ENCODE data around the gene ISY1.
"Not testable (repeated sequence)": the region's sequence is repeated elsewhere in the genome, so short reads cannot be mapped to it uniquely, and the experiment has no call there.

Gene ISY1

GRCh38 chr3:129184784-129185542, 24.1 kb upstream of the ISY1 start:
- H3K9me3 ChIP-seq (ENCODE audit: control insufficient read depth, insufficient read depth, low read depth, low read length); H3K27ac ChIP-seq (ENCODE audit: low read depth, low read length); H3K4me1 ChIP-seq (ENCODE audit: control insufficient read depth, insufficient read depth, low read length); H3K9ac ChIP-seq (ENCODE audit: low read length); H3K27me3 ChIP-seq (ENCODE audit: control insufficient read depth, insufficient read depth, low read length): not testable (repeated sequence)
- peak overlapping the region; percentile 98 for H3K4me3 ChIP-seq (ENCODE audit: low read depth, low read length)
- H3K36me3 ChIP-seq (ENCODE audit: control insufficient read depth, insufficient read depth, low read length): peaks cover 16% of the 10 kb centered on the region

GRCh38 chr3:129184396-129184657, 23.5 kb upstream of the ISY1 start:
- Histone ChIP-seq H3K27me3 (ENCODE audit: control insufficient read depth, insufficient read depth, low read length) (no peaks in the 10 kb centered on the region), H3K27ac (ENCODE audit: low read depth, low read length) (peak overlapping the region; percentile 99), H3K36me3 (ENCODE audit: control insufficient read depth, insufficient read depth, low read length) (peaks cover 19% of the 10 kb centered on the region), H3K9me3 (ENCODE audit: control insufficient read depth, insufficient read depth, low read depth, low read length) (no peaks in the 10 kb centered on the region), H3K9ac (ENCODE audit: low read length) (peak overlapping the region; percentile 100), H3K4me1 (ENCODE audit: control insufficient read depth, insufficient read depth, low read length) (no peaks in the 10 kb centered on the region), H3K4me3 (ENCODE audit: low read depth, low read length) (peak overlapping the region; percentile 98)

GRCh38 chr3:129183569-129184395, 22.9 kb upstream of the ISY1 start, which contains the start of gene CNBP:
Gene CNBP, minus strand, starts transcription at chr3:129183896. Its CDS starts 12,139 bp downstream, at chr3:129171757.
- Histone ChIP-seq H3K36me3 (ENCODE audit: control insufficient read depth, insufficient read depth, low read length) (peaks cover 25% of the 10 kb centered on the region), H3K4me1 (ENCODE audit: control insufficient read depth, insufficient read depth, low read length) (no peaks in the 10 kb centered on the region)

GRCh38 chr3:129182390-129183185, 21.7 kb upstream of the ISY1 start:
- Histone ChIP-seq H3K9ac (ENCODE audit: low read length) (peak overlapping the region; percentile 100), H3K36me3 (ENCODE audit: control insufficient read depth, insufficient read depth, low read length) (peaks cover 34% of the 10 kb centered on the region), H3K4me3 (ENCODE audit: low read depth, low read length) (peak overlapping the region; percentile 98), H3K4me1 (ENCODE audit: control insufficient read depth, insufficient read depth, low read length) (no peaks in the 10 kb centered on the region), H3K27me3 (ENCODE audit: control insufficient read depth, insufficient read depth, low read length) (no peaks in the 10 kb centered on the region), H3K9me3 (ENCODE audit: control insufficient read depth, insufficient read depth, low read depth, low read length) (no peaks in the 10 kb centered on the region), H3K27ac (ENCODE audit: low read depth, low read length) (peak overlapping the region; percentile 99)

More at GRCh38 chr3:129183569-129184395, 22.9 kb upstream of the ISY1 start, which contains the start of gene CNBP:
- H3K27me3 ChIP-seq (ENCODE audit: control insufficient read depth, insufficient read depth, low read length): no peaks in the 10 kb centered on the region
- peak within 1 kb of the TSS; percentile 98 for H3K4me3 ChIP-seq (ENCODE audit: low read depth, low read length)
- peak within 1 kb of the TSS; percentile 99 for H3K27ac ChIP-seq (ENCODE audit: low read depth, low read length)
- H3K9ac ChIP-seq (ENCODE audit: low read length): peak within 1 kb of the TSS; percentile 100
- H3K9me3 ChIP-seq (ENCODE audit: control insufficient read depth, insufficient read depth, low read depth, low read length): no peaks in the 10 kb centered on the region

- Histone ChIP-seq H3K9me3 (ENCODE audit: control insufficient read depth, insufficient read depth, low read depth, low read length) (no peaks in the 10 kb centered on the region), H3K27me3 (ENCODE audit: control insufficient read depth, insufficient read depth, low read length) (no peaks in the 10 kb centered on the region), H3K27ac (ENCODE audit: low read depth, low read length) (peak overlapping the region; percentile 99), H3K4me3 (ENCODE audit: low read depth, low read length) (peak overlapping the region; percentile 98), H3K36me3 (ENCODE audit: control insufficient read depth, insufficient read depth, low read length) (peaks cover 42% of the 10 kb centered on the region), H3K4me1 (ENCODE audit: control insufficient read depth, insufficient read depth, low read length) (no peaks in the 10 kb centered on the region), H3K9ac (ENCODE audit: low read length) (peak overlapping the region; percentile 100)
Observed at GRCh38 chr3:129181819-129182218, 21.0 kb upstream of the ISY1 start.

GRCh38 chr3:129180461-129180860, 19.6 kb upstream of the ISY1 start:
- no peak overlapping the region for H3K9ac ChIP-seq (ENCODE audit: low read length)
- H3K27ac ChIP-seq (ENCODE audit: low read depth, low read length): no peak overlapping the region
- no peaks in the 10 kb centered on the region for H3K4me1 ChIP-seq (ENCODE audit: control insufficient read depth, insufficient read depth, low read length)
- no peaks in the 10 kb centered on the region for H3K27me3 ChIP-seq (ENCODE audit: control insufficient read depth, insufficient read depth, low read length)
- peak overlapping the region; percentile 12; the same call in 1 of the 2 replicates for H3K4me3 ChIP-seq (ENCODE audit: low read depth, low read length)
- H3K9me3 ChIP-seq (ENCODE audit: control insufficient read depth, insufficient read depth, low read depth, low read length): no peaks in the 10 kb centered on the region
- peaks cover 55% of the 10 kb centered on the region for H3K36me3 ChIP-seq (ENCODE audit: control insufficient read depth, insufficient read depth, low read length)

GRCh38 chr3:129176051-129176450, 15.2 kb upstream of the ISY1 start:
- no peaks in the 10 kb centered on the region for H3K27me3 ChIP-seq (ENCODE audit: control insufficient read depth, insufficient read depth, low read length)
- H3K4me1 ChIP-seq (ENCODE audit: control insufficient read depth, insufficient read depth, low read length): no peaks in the 10 kb centered on the region
- no peak overlapping the region for H3K4me3 ChIP-seq (ENCODE audit: low read depth, low read length)
- peaks cover 78% of the 10 kb centered on the region for H3K36me3 ChIP-seq (ENCODE audit: control insufficient read depth, insufficient read depth, low read length)
- no peaks in the 10 kb centered on the region for H3K9me3 ChIP-seq (ENCODE audit: control insufficient read depth, insufficient read depth, low read depth, low read length)
- H3K27ac ChIP-seq (ENCODE audit: low read depth, low read length): no peak overlapping the region
- no peak overlapping the region for H3K9ac ChIP-seq (ENCODE audit: low read length)

- H3K4me3 ChIP-seq (ENCODE audit: low read depth, low read length): no peak overlapping the region
Observed at GRCh38 chr3:129173725-129174124, 12.9 kb upstream of the ISY1 start.

GRCh38 chr3:129173206-129173605, 12.3 kb upstream of the ISY1 start:
- H3K9me3 ChIP-seq (ENCODE audit: control insufficient read depth, insufficient read depth, low read depth, low read length): no peaks in the 10 kb centered on the region
- no peak overlapping the region for H3K27ac ChIP-seq (ENCODE audit: low read depth, low read length)
- H3K4me1 ChIP-seq (ENCODE audit: control insufficient read depth, insufficient read depth, low read length): no peaks in the 10 kb centered on the region
- H3K36me3 ChIP-seq (ENCODE audit: control insufficient read depth, insufficient read depth, low read length): peaks cover 79% of the 10 kb centered on the region
- H3K4me3 ChIP-seq (ENCODE audit: low read depth, low read length): no peak overlapping the region
- no peaks in the 10 kb centered on the region for H3K27me3 ChIP-seq (ENCODE audit: control insufficient read depth, insufficient read depth, low read length)
- no peak overlapping the region for H3K9ac ChIP-seq (ENCODE audit: low read length)

More at GRCh38 chr3:129173725-129174124, 12.9 kb upstream of the ISY1 start:
- H3K36me3 ChIP-seq (ENCODE audit: control insufficient read depth, insufficient read depth, low read length): peaks cover 80% of the 10 kb centered on the region
- H3K27ac ChIP-seq (ENCODE audit: low read depth, low read length): no peak overlapping the region
- H3K9ac ChIP-seq (ENCODE audit: low read length): no peak overlapping the region
- H3K9me3 ChIP-seq (ENCODE audit: control insufficient read depth, insufficient read depth, low read depth, low read length): no peaks in the 10 kb centered on the region
- H3K4me1 ChIP-seq (ENCODE audit: control insufficient read depth, insufficient read depth, low read length): no peaks in the 10 kb centered on the region
- H3K27me3 ChIP-seq (ENCODE audit: control insufficient read depth, insufficient read depth, low read length): no peaks in the 10 kb centered on the region

- Histone ChIP-seq H3K9ac (ENCODE audit: low read length) (no peak overlapping the region), H3K27ac (ENCODE audit: low read depth, low read length) (no peak overlapping the region), H3K27me3 (ENCODE audit: control insufficient read depth, insufficient read depth, low read length) (no peaks in the 10 kb centered on the region), H3K4me1 (ENCODE audit: control insufficient read depth, insufficient read depth, low read length) (no peaks in the 10 kb centered on the region), H3K4me3 (ENCODE audit: low read depth, low read length) (no peak overlapping the region), H3K9me3 (ENCODE audit: control insufficient read depth, insufficient read depth, low read depth, low read length) (no peaks in the 10 kb centered on the region), H3K36me3 (ENCODE audit: control insufficient read depth, insufficient read depth, low read length) (peaks cover 49% of the 10 kb centered on the region)
Observed at GRCh38 chr3:129166579-129167332, 5.9 kb upstream of the ISY1 start.
